ENCODE measurements around the gene ENPP6. TPM values are rescaled to one million over a fixed set of nuclear protein-coding genes. Genes with fewer than 3 reads are reported as not detected.

The ENPP6 gene
- total and polyA plus RNA-seq, 12 donors, result 0.03 to 0.68 (median 0.07) TPM; not detected in 3

- intact Hi-C loops (cut with DNase I), result loop anchor here in 1 of 10 donors (10.0 kb wide), 1 partner anchor 165 kb away; no protein-coding TSS in a partner anchor
- no peaks in the 10 kb centered on the region for H3K9me3 ChIP-seq
- DNase-seq, result no peak
- H3K4me1 ChIP-seq, result peaks cover 0 to 16% (median 4%) of the 10 kb centered on the region in 9 donors
- no peak for ATAC-seq
- no peak for TF ChIP-seq CTCF (IDR thresholded peaks at IDR 0.05)
- H3K27me3 ChIP-seq, result no peaks in the 10 kb centered on the region
- no peak overlapping the region for H3K4me3 ChIP-seq
- no peak overlapping the region for H3K27ac ChIP-seq
- WGBS, 2 donors, result 96 to 98% methylated on average over 7 of the region's 7 CpGs
- H3K36me3 ChIP-seq, result no peaks in the 10 kb centered on the region
Measured at GRCh38 chr4:184150102-184150839, 67.4 kb downstream of the ENPP6 start.

DNA sequence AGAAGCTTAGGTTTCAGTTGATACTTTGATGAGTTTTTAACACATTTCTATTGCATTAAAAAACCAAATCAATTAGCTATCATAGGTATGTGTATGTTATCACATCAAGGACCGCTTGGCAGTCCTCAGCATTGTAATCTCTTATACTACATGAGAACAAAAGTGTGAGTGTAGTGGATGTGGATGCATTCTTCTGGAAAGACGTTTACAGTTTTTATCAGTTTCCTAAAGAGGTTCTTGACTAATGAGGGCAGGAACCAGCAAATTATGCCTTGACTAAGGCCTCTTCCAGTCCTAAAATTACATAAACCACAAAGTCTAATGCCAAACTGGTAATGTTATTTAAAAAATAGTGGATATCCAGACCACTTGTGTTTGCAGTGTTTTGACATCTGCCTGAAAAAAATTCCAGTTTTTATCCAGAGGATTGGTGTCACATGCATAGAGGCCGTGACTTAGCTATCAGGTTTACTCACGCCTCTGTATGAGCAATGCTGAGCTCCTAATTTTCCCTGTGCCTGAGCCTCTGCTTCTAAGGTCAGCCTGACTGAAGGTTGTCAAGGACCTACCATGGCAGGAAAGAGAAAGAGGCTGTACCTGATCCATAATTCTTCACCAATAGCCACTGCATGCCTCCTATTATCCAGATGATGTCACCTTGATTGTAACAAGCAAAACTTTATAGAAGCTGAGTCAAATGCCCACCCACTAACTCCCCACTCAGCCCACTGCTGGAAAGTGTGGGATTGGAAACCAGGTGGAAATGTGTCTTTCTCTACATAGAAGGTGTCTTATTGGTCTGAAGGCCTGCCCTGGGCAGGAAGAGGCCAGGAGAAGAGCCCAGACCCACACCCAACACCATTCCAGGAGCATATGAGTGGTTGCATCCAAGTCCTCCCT lies 68.7 kb downstream of the ENPP6 start:
- DNase-seq, result no peak
- ATAC-seq, result peak in 2 of 8 donors; percentile 30 to 58
- H3K9me3 ChIP-seq, result no peaks in the 10 kb centered on the region
- WGBS, 2 donors, result 59 to 60% methylated on average over 4 of the region's 4 CpGs
- no peaks in the 10 kb centered on the region for H3K36me3 ChIP-seq
- no peaks in the 10 kb centered on the region for H3K27me3 ChIP-seq
- no peak overlapping the region for H3K4me3 ChIP-seq
- no peak for TF ChIP-seq CTCF (IDR thresholded peaks at IDR 0.05)
- peaks cover 0 to 16% (median 4%) of the 10 kb centered on the region in 9 donors for H3K4me1 ChIP-seq
- H3K27ac ChIP-seq, result no peak overlapping the region
- intact Hi-C loops (cut with DNase I), result loop anchor here in 1 of 10 donors (5.0 kb wide), 1 partner anchor 37 kb away; no protein-coding TSS in a partner anchor

GRCh38 chr4:184147858-184148737 lies 69.6 kb downstream of the ENPP6 start:
- ATAC-seq (no peak), DNase-seq (no peak)
- intact Hi-C loops (cut with DNase I), result loop anchor here in 1 of 10 donors (5.0 kb wide), 1 partner anchor 36 kb away; no protein-coding TSS in a partner anchor
- no peaks in the 10 kb centered on the region for H3K9me3 ChIP-seq
- H3K27me3 ChIP-seq, result no peaks in the 10 kb centered on the region
- H3K4me1 ChIP-seq, result peaks cover 0 to 16% (median 4%) of the 10 kb centered on the region in 9 donors
- no peak overlapping the region for H3K27ac ChIP-seq
- no peaks in the 10 kb centered on the region for H3K36me3 ChIP-seq
- no peak overlapping the region for H3K4me3 ChIP-seq
- TF ChIP-seq CTCF (IDR thresholded peaks at IDR 0.05), result no peak
- WGBS, 2 donors, result 54 to 62% methylated on average over 8 of the region's 8 CpGs

Data from heart right ventricle (tissue), 16 donors.